Neural cell (in vitro differentiated cells): ENCODE measurements around the gene CACNA1E. TPM values are rescaled to one million over a fixed set of nuclear protein-coding genes. Genes with fewer than 3 reads are reported as not detected.

Source experiments
- H2AFZ ChIP-seq: fragments of 200-600, 300-800 bp; sonication (generic), shearing (Covaris generic); 2 replicates; pipeline ENCODE4 v1.6.0; 2014; ENCODE audit warnings: low read depth, mild to moderate bottlenecking, antibody characterized with exemption, low read length, moderate library complexity
- H3F3A ChIP-seq: fragments of 200-600 bp; shearing (Covaris generic); 2 replicates; pipeline ENCODE4 v1.6.1; 2016; ENCODE audit warnings: mild to moderate bottlenecking, moderate library complexity, mixed read lengths, antibody characterized with exemption, low read length; ENCODE audit not compliant: insufficient read depth, poor library complexity, severe bottlenecking
- H3K27ac ChIP-seq: fragments of 200-600, 300-800 bp; sonication (generic), shearing (Covaris generic); 2 replicates; pipeline ENCODE4 v1.5.1; 2014; ENCODE audit warnings: mild to moderate bottlenecking, low read length, moderate library complexity
- H3K27me3 ChIP-seq: fragments of 300-800, 200-600 bp; sonication (generic), shearing (Covaris generic); 2 replicates; pipeline ENCODE4 v1.6.0; 2014; ENCODE audit warnings: mild to moderate bottlenecking, low read depth, low read length, moderate library complexity; ENCODE audit not compliant: insufficient read depth
- H3K36me3 ChIP-seq: fragments of 300-800, 200-600 bp; sonication (generic), shearing (Covaris generic); 2 replicates; pipeline ENCODE4 v1.5.1; 2014; ENCODE audit warnings: mild to moderate bottlenecking, antibody characterized with exemption, low read length, moderate library complexity; ENCODE audit not compliant: insufficient read depth
- H3K4me2 ChIP-seq: fragments of 300-800, 200-600 bp; sonication (generic), shearing (Covaris generic); 2 replicates; pipeline ENCODE4 v1.6.0; 2014; ENCODE audit warnings: mild to moderate bottlenecking, low read length
- H3K4me3 ChIP-seq: fragments of 300-800, 200-600 bp; sonication (generic), shearing (Covaris generic); 2 replicates; pipeline ENCODE4 v1.5.1; 2014; ENCODE audit warnings: mild to moderate bottlenecking, low read length, moderate library complexity
- H3K79me2 ChIP-seq: fragments of 200-600 bp; shearing (Covaris generic); replicated peaks from 2 replicates; pipeline ENCODE4 v1.6.0; 2014; ENCODE audit warnings: mild to moderate bottlenecking, low read length, moderate library complexity; ENCODE audit not compliant: insufficient read depth
- H3K9ac ChIP-seq: fragments of 300-800, 200-600 bp; sonication (generic), shearing (Covaris generic); 2 replicates; pipeline ENCODE4 v1.6.1; 2016; ENCODE audit warnings: mild to moderate bottlenecking, low read length, mixed read lengths
- H3K9me2 ChIP-seq: fragments of 200-600 bp; shearing (Covaris generic); 2 replicates; pipeline ENCODE4 v1.6.1; 2016; ENCODE audit warnings: mild to moderate bottlenecking, low read length, mixed read lengths; ENCODE audit not compliant: insufficient read depth
- H3K9me3 ChIP-seq: fragments of 200-600, 300-800 bp; sonication (generic), shearing (Covaris generic); 2 replicates; pipeline ENCODE4 v1.6.1; 2016; ENCODE audit warnings: mild to moderate bottlenecking, mixed run types, low read length, moderate library complexity, mixed read lengths
- H4K20me1 ChIP-seq: fragments of 200-600 bp; shearing (Covaris generic); 2 replicates; pipeline ENCODE4 v1.6.1; 2016; ENCODE audit warnings: mild to moderate bottlenecking, mixed run types; ENCODE audit not compliant: insufficient read depth
- EP300 ChIP-seq: fragments of 450-650 bp; conservative IDR thresholded peaks from 2 replicates; pipeline ENCODE4 v1.6.1; 2014; ENCODE audit warnings: antibody characterized with exemption, mild to moderate bottlenecking, moderate library complexity; ENCODE audit not compliant: poor library complexity, severe bottlenecking
- EZH2 ChIP-seq: fragments of 200-600, 300-800 bp; shearing (Covaris generic), sonication (generic); IDR thresholded peaks from 2 replicates; pipeline ENCODE4 v1.6.1; 2014; ENCODE audit warnings: antibody characterized with exemption, low read length, borderline replicate concordance, mild to moderate bottlenecking; ENCODE audit not compliant: insufficient read depth, poor library complexity, severe bottlenecking
- MXI1 ChIP-seq: fragments of 450-650 bp; conservative IDR thresholded peaks from 2 replicates; pipeline ENCODE4 v1.6.1; 2014; ENCODE audit warnings: antibody characterized with exemption, mild to moderate bottlenecking; ENCODE audit not compliant: poor library complexity, severe bottlenecking
- POLR2AphosphoS5 ChIP-seq: IDR thresholded peaks from 2 replicates; pipeline ENCODE4 v1.6.1; 2012
- RAD21 ChIP-seq: fragments of 450-650 bp; conservative IDR thresholded peaks from 2 replicates; pipeline ENCODE4 v1.6.1; 2014; ENCODE audit warnings: antibody characterized with exemption, mild to moderate bottlenecking, moderate library complexity
- SMC3 ChIP-seq: fragments of 450-650 bp; conservative IDR thresholded peaks from 2 replicates; pipeline ENCODE4 v1.6.1; 2014; ENCODE audit warnings: antibody characterized with exemption, mild to moderate bottlenecking, moderate library complexity; ENCODE audit not compliant: poor library complexity
- polyA plus RNA-seq: library from polyadenylated mRNA; depleted of rRNA; stranded (reverse); fragments of >200 nt; gene quantifications from 2 replicates; pipeline ENCODE4 v1.2.3, GENCODE V29; 2014
- TF ChIP-seq, protein P1 (sequence below): IDR thresholded peaks from 2 replicates; pipeline ENCODE4 v1.6.1; 2012; ENCODE audit warnings: borderline replicate concordance

Gene CACNA1E
- polyA plus RNA-seq, 1 donor from 2014 or later: 29.5 TPM

DNA sequence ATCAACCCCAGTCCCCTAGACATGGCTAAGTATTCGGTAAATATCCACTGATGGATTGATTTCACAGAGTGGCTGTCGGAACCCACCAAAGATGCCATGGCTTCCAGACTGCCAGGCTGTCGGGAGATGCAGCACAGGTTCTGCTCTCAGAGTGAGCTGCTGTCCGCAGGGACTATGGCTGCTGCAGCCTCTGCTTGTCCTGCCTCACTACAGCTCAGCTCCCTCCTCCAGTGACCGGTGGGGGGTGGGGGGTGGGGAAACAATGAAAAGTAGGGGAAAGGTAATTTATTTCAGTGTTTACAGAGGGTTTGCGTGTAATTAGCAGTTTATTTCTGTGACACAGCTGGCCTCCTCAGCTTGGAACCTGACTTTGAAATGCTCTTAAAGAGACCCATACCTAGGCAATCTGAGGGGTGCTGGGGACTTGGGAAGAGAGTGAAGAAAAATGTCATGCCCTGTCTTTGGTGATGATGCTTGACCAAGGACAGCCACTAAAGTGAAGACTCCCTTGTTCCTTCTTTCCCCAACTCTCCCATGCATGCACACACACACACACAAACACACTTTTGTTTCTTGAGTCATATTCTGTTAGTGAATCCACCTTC is 109.0 kb downstream of the CACNA1E start:
- Histone ChIP-seq H3K27ac (no peak overlapping the region), H3K9ac (no peak overlapping the region), H3K4me3 (no peak overlapping the region), H4K20me1 (no peaks in the 10 kb centered on the region), H2AFZ (no peak overlapping the region), H3K9me2 (no peaks in the 10 kb centered on the region), H3K27me3 (no peaks in the 10 kb centered on the region), H3K36me3 (no peaks in the 10 kb centered on the region), H3K9me3 (no peaks in the 10 kb centered on the region), H3K79me2 (no peaks in the 10 kb centered on the region), H3F3A (no peaks in the 10 kb centered on the region), H3K4me2 (no peak overlapping the region)
- TF ChIP-seq POLR2AphosphoS5 (no peak), RAD21 (no peak)
- TF ChIP-seq, protein P1, sequence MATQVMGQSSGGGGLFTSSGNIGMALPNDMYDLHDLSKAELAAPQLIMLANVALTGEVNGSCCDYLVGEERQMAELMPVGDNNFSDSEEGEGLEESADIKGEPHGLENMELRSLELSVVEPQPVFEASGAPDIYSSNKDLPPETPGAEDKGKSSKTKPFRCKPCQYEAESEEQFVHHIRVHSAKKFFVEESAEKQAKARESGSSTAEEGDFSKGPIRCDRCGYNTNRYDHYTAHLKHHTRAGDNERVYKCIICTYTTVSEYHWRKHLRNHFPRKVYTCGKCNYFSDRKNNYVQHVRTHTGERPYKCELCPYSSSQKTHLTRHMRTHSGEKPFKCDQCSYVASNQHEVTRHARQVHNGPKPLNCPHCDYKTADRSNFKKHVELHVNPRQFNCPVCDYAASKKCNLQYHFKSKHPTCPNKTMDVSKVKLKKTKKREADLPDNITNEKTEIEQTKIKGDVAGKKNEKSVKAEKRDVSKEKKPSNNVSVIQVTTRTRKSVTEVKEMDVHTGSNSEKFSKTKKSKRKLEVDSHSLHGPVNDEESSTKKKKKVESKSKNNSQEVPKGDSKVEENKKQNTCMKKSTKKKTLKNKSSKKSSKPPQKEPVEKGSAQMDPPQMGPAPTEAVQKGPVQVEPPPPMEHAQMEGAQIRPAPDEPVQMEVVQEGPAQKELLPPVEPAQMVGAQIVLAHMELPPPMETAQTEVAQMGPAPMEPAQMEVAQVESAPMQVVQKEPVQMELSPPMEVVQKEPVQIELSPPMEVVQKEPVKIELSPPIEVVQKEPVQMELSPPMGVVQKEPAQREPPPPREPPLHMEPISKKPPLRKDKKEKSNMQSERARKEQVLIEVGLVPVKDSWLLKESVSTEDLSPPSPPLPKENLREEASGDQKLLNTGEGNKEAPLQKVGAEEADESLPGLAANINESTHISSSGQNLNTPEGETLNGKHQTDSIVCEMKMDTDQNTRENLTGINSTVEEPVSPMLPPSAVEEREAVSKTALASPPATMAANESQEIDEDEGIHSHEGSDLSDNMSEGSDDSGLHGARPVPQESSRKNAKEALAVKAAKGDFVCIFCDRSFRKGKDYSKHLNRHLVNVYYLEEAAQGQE: no peak

DNA sequence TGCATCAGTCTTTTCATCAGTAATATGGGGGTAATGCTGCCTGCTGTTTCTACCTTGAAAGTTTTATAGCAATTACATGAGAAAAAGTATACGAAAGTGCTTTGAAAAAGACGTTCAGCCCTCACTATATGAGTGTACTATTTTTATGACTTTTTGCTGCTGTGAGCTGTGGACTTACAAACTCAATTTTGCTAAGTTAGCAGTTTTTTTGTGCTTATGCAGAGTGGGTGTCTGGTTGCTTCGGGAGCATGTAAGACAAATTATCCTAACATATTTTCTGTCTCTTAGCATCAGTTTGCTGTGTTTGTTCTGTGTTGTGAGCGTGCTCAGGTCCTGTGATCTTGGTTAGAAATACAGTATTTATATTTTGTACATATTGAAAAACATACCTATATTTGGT is 109.7 kb downstream of the CACNA1E start:
- Histone ChIP-seq H2AFZ (no peak overlapping the region), H3K4me3 (no peak overlapping the region), H3K9ac (no peak overlapping the region), H3K27me3 (no peaks in the 10 kb centered on the region), H3K79me2 (no peaks in the 10 kb centered on the region), H4K20me1 (no peaks in the 10 kb centered on the region), H3K36me3 (no peaks in the 10 kb centered on the region), H3K27ac (no peak overlapping the region), H3F3A (no peaks in the 10 kb centered on the region), H3K9me3 (no peaks in the 10 kb centered on the region), H3K9me2 (no peaks in the 10 kb centered on the region), H3K4me2 (no peak overlapping the region)
- no peak for TF ChIP-seq EP300
- no peak for TF ChIP-seq SMC3
- TF ChIP-seq EZH2: no peak
- no peak for TF ChIP-seq POLR2AphosphoS5
- TF ChIP-seq RAD21: no peak
- TF ChIP-seq MXI1: no peak
- TF ChIP-seq, protein P1: no peak
